ENCODE results near the gene DOK6. TPM values are rescaled to one million over a fixed set of nuclear protein-coding genes. Genes with fewer than 3 reads are reported as not detected.
"Not testable (repeated sequence)": the region's sequence is repeated elsewhere in the genome, so short reads cannot be mapped to it uniquely, and the experiment has no call there.

Gene DOK6
- total RNA-seq, 2 experiments from 2014 or later = not detected

GRCh38 chr18:69638056-69638455 lies 237.4 kb downstream of the DOK6 start:
- H3K27me3 Mint-ChIP-seq (ENCODE audit: low read depth) = peaks cover 6% of the 10 kb centered on the region
- no peaks in the 10 kb centered on the region for H3K9me3 Mint-ChIP-seq (ENCODE audit: insufficient read depth)
- H3K4me1 Mint-ChIP-seq (ENCODE audit: low read depth) = peaks cover 6% of the 10 kb centered on the region

GRCh38 chr18:69647702-69648101 lies 247.0 kb downstream of the DOK6 start:
- no peak overlapping the region for H3K4me3 Mint-ChIP-seq
- ChIA-PET POLR2A (no interaction called here), CTCF (interaction anchor here (1.0 to 1.8 kb wide), 2 partner anchors 11 to 19 kb away, joined by 3 to 5 read pairs; no protein-coding TSS in a partner anchor)
- no peaks in the 10 kb centered on the region for H3K4me1 Mint-ChIP-seq (ENCODE audit: low read depth)
- ATAC-seq (no peak), DNase-seq (no peak)
- H3K36me3 Mint-ChIP-seq (ENCODE audit: low read depth) = no peaks in the 10 kb centered on the region
- no peak overlapping the region for H3K27ac Mint-ChIP-seq
- no peaks in the 10 kb centered on the region for H3K9me3 Mint-ChIP-seq (ENCODE audit: insufficient read depth)
- H3K27me3 Mint-ChIP-seq (ENCODE audit: low read depth) = peaks cover 7% of the 10 kb centered on the region

More at GRCh38 chr18:69638056-69638455, 237.4 kb downstream of the DOK6 start:
- Mint-ChIP-seq H3K36me3 (ENCODE audit: low read depth) (no peaks in the 10 kb centered on the region), H3K27ac (no peak overlapping the region), H3K4me3 (no peak overlapping the region)
- CTCF ChIA-PET = no interaction called here
- POLR2A ChIA-PET = no interaction called here
- ATAC-seq (no peak), DNase-seq (no peak)

- H3K36me3 Mint-ChIP-seq (ENCODE audit: low read depth) = no peaks in the 10 kb centered on the region
- ATAC-seq = no peak
- H3K27ac Mint-ChIP-seq = no peak overlapping the region
- no peak for DNase-seq
- no peaks in the 10 kb centered on the region for H3K9me3 Mint-ChIP-seq (ENCODE audit: insufficient read depth)
- no peaks in the 10 kb centered on the region for H3K4me1 Mint-ChIP-seq (ENCODE audit: low read depth)
- POLR2A ChIA-PET = no interaction called here
- no peak overlapping the region for H3K4me3 Mint-ChIP-seq
- peaks cover 11% of the 10 kb centered on the region for H3K27me3 Mint-ChIP-seq (ENCODE audit: low read depth)
- CTCF ChIA-PET = interaction anchor here (1.0 to 1.8 kb wide), 2 partner anchors 10 to 20 kb away, joined by 3 to 5 read pairs; no protein-coding TSS in a partner anchor
Measured at GRCh38 chr18:69648486-69648885, 247.8 kb downstream of the DOK6 start.

- CTCF ChIA-PET = no interaction called here
- Mint-ChIP-seq H3K27me3 (ENCODE audit: low read depth) (peaks cover 13% of the 10 kb centered on the region), H3K36me3 (ENCODE audit: low read depth) (no peaks in the 10 kb centered on the region), H3K27ac (no peak overlapping the region), H3K4me3 (no peak overlapping the region), H3K4me1 (ENCODE audit: low read depth) (no peaks in the 10 kb centered on the region), H3K9me3 (ENCODE audit: insufficient read depth) (no peaks in the 10 kb centered on the region)
- no peak for DNase-seq
- no peak for ATAC-seq
- POLR2A ChIA-PET = no interaction called here
Measured at GRCh38 chr18:69649684-69650083, 249.0 kb downstream of the DOK6 start.

GRCh38 chr18:69651243-69651642 lies 250.6 kb downstream of the DOK6 start:
- Mint-ChIP-seq H3K36me3 (ENCODE audit: low read depth) (no peaks in the 10 kb centered on the region), H3K4me3 (no peak overlapping the region), H3K9me3 (ENCODE audit: insufficient read depth) (no peaks in the 10 kb centered on the region), H3K4me1 (ENCODE audit: low read depth) (no peaks in the 10 kb centered on the region), H3K27ac (no peak overlapping the region), H3K27me3 (ENCODE audit: low read depth) (peaks cover 15% of the 10 kb centered on the region)
- DNase-seq = no peak
- ATAC-seq = no peak
- POLR2A ChIA-PET = no interaction called here
- CTCF ChIA-PET = no interaction called here

GRCh38 chr18:69655816-69656215 lies 255.1 kb downstream of the DOK6 start:
- no peak overlapping the region for H3K4me3 Mint-ChIP-seq
- no peak overlapping the region for H3K27ac Mint-ChIP-seq
- POLR2A ChIA-PET = no interaction called here
- no peak for DNase-seq
- H3K27me3 Mint-ChIP-seq (ENCODE audit: low read depth) = peaks cover 8% of the 10 kb centered on the region
- no peaks in the 10 kb centered on the region for H3K9me3 Mint-ChIP-seq (ENCODE audit: insufficient read depth)
- H3K36me3 Mint-ChIP-seq (ENCODE audit: low read depth) = no peaks in the 10 kb centered on the region
- H3K4me1 Mint-ChIP-seq (ENCODE audit: low read depth) = no peaks in the 10 kb centered on the region
- CTCF ChIA-PET = no interaction called here
- ATAC-seq = no peak

- Mint-ChIP-seq H3K9me3 (ENCODE audit: insufficient read depth) (no peaks in the 10 kb centered on the region), H3K4me3 (no peak overlapping the region), H3K4me1 (ENCODE audit: low read depth) (no peaks in the 10 kb centered on the region), H3K36me3 (ENCODE audit: low read depth) (no peaks in the 10 kb centered on the region), H3K27me3 (ENCODE audit: low read depth) (peaks cover 6% of the 10 kb centered on the region), H3K27ac (no peak overlapping the region)
- CTCF ChIA-PET = interaction anchor here (1.2 kb wide), 1 partner anchor 11 kb away, joined by 5 read pairs; no protein-coding TSS in a partner anchor
- DNase-seq (no peak), ATAC-seq (no peak)
- POLR2A ChIA-PET = interaction anchor here (0.6 kb wide), 1 partner anchor 641 kb away, joined by 3 read pairs; no protein-coding TSS in a partner anchor
Measured at GRCh38 chr18:69658103-69658502, 257.4 kb downstream of the DOK6 start.

GRCh38 chr18:69658685-69659084 lies 258.0 kb downstream of the DOK6 start:
- DNase-seq = no peak
- ChIA-PET POLR2A (interaction anchor here (0.6 kb wide), 1 partner anchor 642 kb away, joined by 3 read pairs; no protein-coding TSS in a partner anchor), CTCF (interaction anchor here (1.2 kb wide), 1 partner anchor 11 kb away, joined by 5 read pairs; no protein-coding TSS in a partner anchor)
- Mint-ChIP-seq H3K4me1 (ENCODE audit: low read depth) (no peaks in the 10 kb centered on the region), H3K9me3 (ENCODE audit: insufficient read depth) (no peaks in the 10 kb centered on the region), H3K4me3 (no peak overlapping the region), H3K27me3 (ENCODE audit: low read depth) (peaks cover 4% of the 10 kb centered on the region), H3K27ac (no peak overlapping the region), H3K36me3 (ENCODE audit: low read depth) (no peaks in the 10 kb centered on the region)
- ATAC-seq = no peak

- no peak for DNase-seq
- Mint-ChIP-seq H3K9me3 (ENCODE audit: insufficient read depth) (no peaks in the 10 kb centered on the region), H3K4me3 (no peak overlapping the region), H3K36me3 (ENCODE audit: low read depth) (no peaks in the 10 kb centered on the region), H3K27ac (no peak overlapping the region), H3K27me3 (ENCODE audit: low read depth) (peaks cover 2% of the 10 kb centered on the region), H3K4me1 (ENCODE audit: low read depth) (no peaks in the 10 kb centered on the region)
- CTCF ChIA-PET = interaction anchor here (1.2 kb wide), 1 partner anchor 12 kb away, joined by 5 read pairs; no protein-coding TSS in a partner anchor
- ATAC-seq = no peak
- POLR2A ChIA-PET = no interaction called here
Measured at GRCh38 chr18:69659142-69659651, 258.5 kb downstream of the DOK6 start.

- H3K36me3 Mint-ChIP-seq (ENCODE audit: low read depth); H3K27me3 Mint-ChIP-seq (ENCODE audit: low read depth); POLR2A ChIA-PET; CTCF ChIA-PET; ATAC-seq; DNase-seq; H3K4me3 Mint-ChIP-seq; H3K27ac Mint-ChIP-seq; H3K4me1 Mint-ChIP-seq (ENCODE audit: low read depth); H3K9me3 Mint-ChIP-seq (ENCODE audit: insufficient read depth): not testable (repeated sequence)
Measured at GRCh38 chr18:69662090-69662489, 261.4 kb downstream of the DOK6 start.

- Mint-ChIP-seq H3K27ac (no peak overlapping the region), H3K4me3 (no peak overlapping the region), H3K27me3 (ENCODE audit: low read depth) (peaks cover 8% of the 10 kb centered on the region), H3K9me3 (ENCODE audit: insufficient read depth) (no peaks in the 10 kb centered on the region), H3K4me1 (ENCODE audit: low read depth) (no peaks in the 10 kb centered on the region), H3K36me3 (ENCODE audit: low read depth) (no peaks in the 10 kb centered on the region)
- POLR2A ChIA-PET = no interaction called here
- no peak for DNase-seq
- no peak for ATAC-seq
- CTCF ChIA-PET = no interaction called here
Measured at GRCh38 chr18:69664399-69664798, 263.7 kb downstream of the DOK6 start.

- ATAC-seq (no peak), DNase-seq (no peak)
- Mint-ChIP-seq H3K36me3 (ENCODE audit: low read depth) (no peaks in the 10 kb centered on the region), H3K4me1 (ENCODE audit: low read depth) (no peaks in the 10 kb centered on the region), H3K27ac (no peak overlapping the region), H3K27me3 (ENCODE audit: low read depth) (peaks cover 3% of the 10 kb centered on the region), H3K9me3 (ENCODE audit: insufficient read depth) (no peaks in the 10 kb centered on the region), H3K4me3 (no peak overlapping the region)
- POLR2A ChIA-PET = no interaction called here
- CTCF ChIA-PET = no interaction called here
Measured at GRCh38 chr18:69674292-69674877, 273.7 kb downstream of the DOK6 start.

- Mint-ChIP-seq H3K36me3 (ENCODE audit: low read depth) (no peaks in the 10 kb centered on the region), H3K4me1 (ENCODE audit: low read depth) (no peaks in the 10 kb centered on the region), H3K27me3 (ENCODE audit: low read depth) (peaks cover 3% of the 10 kb centered on the region), H3K27ac (no peak overlapping the region), H3K9me3 (ENCODE audit: insufficient read depth) (no peaks in the 10 kb centered on the region), H3K4me3 (no peak overlapping the region)
- DNase-seq (no peak), ATAC-seq (no peak)
- ChIA-PET POLR2A (no interaction called here), CTCF (no interaction called here)
Measured at GRCh38 chr18:69674966-69675365, 274.3 kb downstream of the DOK6 start.
